Measurements from ENCODE around the gene VGLL1. TPM values are rescaled to one million over a fixed set of nuclear protein-coding genes. Genes with fewer than 3 reads are reported as not detected.

Gene VGLL1
- total and polyA plus RNA-seq, 2 experiments from 2014 or later, result not detected

- Histone ChIP-seq H3K79me2 (replicated peaks; ENCODE audit: insufficient read depth) (no peaks in the 10 kb centered on the region), H3K36me3 (ENCODE audit: insufficient read depth) (no peaks in the 10 kb centered on the region), H3K4me1 (ENCODE audit: insufficient read depth) (no peaks in the 10 kb centered on the region), H3K4me2 (no peak overlapping the region), H3F3A (replicated peaks; ENCODE audit: low read depth) (no peaks in the 10 kb centered on the region), H2AFZ (no peak overlapping the region), H3K27me3 (ENCODE audit: insufficient read depth) (no peaks in the 10 kb centered on the region), H3K9me2 (ENCODE audit: insufficient read depth) (no peaks in the 10 kb centered on the region), H3K4me3 (no peak overlapping the region), H4K20me1 (replicated peaks; ENCODE audit: insufficient read depth) (no peaks in the 10 kb centered on the region), H3K27ac (ENCODE audit: low read depth) (no peak overlapping the region)
- no peak overlapping the region for H3K4me3 Mint-ChIP-seq
- no peak for DNase-seq (ENCODE audit: low spot score)
- H3K9me3 Mint-ChIP-seq, result no peaks in the 10 kb centered on the region
- H3K27me3 Mint-ChIP-seq (ENCODE audit: insufficient read depth, low read depth, poor library complexity), result peaks cover 4% of the 10 kb centered on the region
- no peak for ATAC-seq
- no peaks in the 10 kb centered on the region for H3K36me3 Mint-ChIP-seq (ENCODE audit: low read depth)
- TF ChIP-seq CREB1 (CRISPR knock-in tag; IDR thresholded peaks at IDR 0.05; ENCODE audit: low read depth) (no peak), JUNB (IDR thresholded peaks at IDR 0.05; ENCODE audit: unreplicated experiment) (no peak), ZNF331 (CRISPR knock-in tag; IDR thresholded peaks at IDR 0.05; ENCODE audit: low read depth) (no peak), POLR2AphosphoS5 (IDR thresholded peaks at IDR 0.05; ENCODE audit: low read depth) (no peak), CTCF (conservative IDR thresholded peaks at IDR 0.05; ENCODE audit: low read depth in 2 of 2) (no peak), STAT1 (IDR thresholded peaks at IDR 0.05; ENCODE audit: unreplicated experiment) (no peak)
- H3K4me1 Mint-ChIP-seq, result no peaks in the 10 kb centered on the region
- H3K27ac Mint-ChIP-seq, result no peak overlapping the region
Measured at GRCh38 chrX:136540226-136540625, 8.2 kb downstream of the VGLL1 start.

- no peak overlapping the region for H3K4me3 ChIP-seq
- no peaks in the 10 kb centered on the region for H3K36me3 ChIP-seq (ENCODE audit: insufficient read depth)
- ATAC-seq (no peak), DNase-seq (ENCODE audit: low spot score) (no peak)
- no peaks in the 10 kb centered on the region for H3K9me3 Mint-ChIP-seq
- no peak overlapping the region for H2AFZ ChIP-seq
- H3K27me3 Mint-ChIP-seq (ENCODE audit: insufficient read depth, low read depth, poor library complexity), result peaks cover 2% of the 10 kb centered on the region
- H3K27ac ChIP-seq (ENCODE audit: low read depth), result no peak overlapping the region
- H3K4me2 ChIP-seq, result no peak overlapping the region
- H3K36me3 Mint-ChIP-seq (ENCODE audit: low read depth), result no peaks in the 10 kb centered on the region
- no peaks in the 10 kb centered on the region for H3F3A ChIP-seq (replicated peaks; ENCODE audit: low read depth)
- no peak for TF ChIP-seq POLR2AphosphoS5 (IDR thresholded peaks at IDR 0.05; ENCODE audit: low read depth)
- TF ChIP-seq, protein P1, sequence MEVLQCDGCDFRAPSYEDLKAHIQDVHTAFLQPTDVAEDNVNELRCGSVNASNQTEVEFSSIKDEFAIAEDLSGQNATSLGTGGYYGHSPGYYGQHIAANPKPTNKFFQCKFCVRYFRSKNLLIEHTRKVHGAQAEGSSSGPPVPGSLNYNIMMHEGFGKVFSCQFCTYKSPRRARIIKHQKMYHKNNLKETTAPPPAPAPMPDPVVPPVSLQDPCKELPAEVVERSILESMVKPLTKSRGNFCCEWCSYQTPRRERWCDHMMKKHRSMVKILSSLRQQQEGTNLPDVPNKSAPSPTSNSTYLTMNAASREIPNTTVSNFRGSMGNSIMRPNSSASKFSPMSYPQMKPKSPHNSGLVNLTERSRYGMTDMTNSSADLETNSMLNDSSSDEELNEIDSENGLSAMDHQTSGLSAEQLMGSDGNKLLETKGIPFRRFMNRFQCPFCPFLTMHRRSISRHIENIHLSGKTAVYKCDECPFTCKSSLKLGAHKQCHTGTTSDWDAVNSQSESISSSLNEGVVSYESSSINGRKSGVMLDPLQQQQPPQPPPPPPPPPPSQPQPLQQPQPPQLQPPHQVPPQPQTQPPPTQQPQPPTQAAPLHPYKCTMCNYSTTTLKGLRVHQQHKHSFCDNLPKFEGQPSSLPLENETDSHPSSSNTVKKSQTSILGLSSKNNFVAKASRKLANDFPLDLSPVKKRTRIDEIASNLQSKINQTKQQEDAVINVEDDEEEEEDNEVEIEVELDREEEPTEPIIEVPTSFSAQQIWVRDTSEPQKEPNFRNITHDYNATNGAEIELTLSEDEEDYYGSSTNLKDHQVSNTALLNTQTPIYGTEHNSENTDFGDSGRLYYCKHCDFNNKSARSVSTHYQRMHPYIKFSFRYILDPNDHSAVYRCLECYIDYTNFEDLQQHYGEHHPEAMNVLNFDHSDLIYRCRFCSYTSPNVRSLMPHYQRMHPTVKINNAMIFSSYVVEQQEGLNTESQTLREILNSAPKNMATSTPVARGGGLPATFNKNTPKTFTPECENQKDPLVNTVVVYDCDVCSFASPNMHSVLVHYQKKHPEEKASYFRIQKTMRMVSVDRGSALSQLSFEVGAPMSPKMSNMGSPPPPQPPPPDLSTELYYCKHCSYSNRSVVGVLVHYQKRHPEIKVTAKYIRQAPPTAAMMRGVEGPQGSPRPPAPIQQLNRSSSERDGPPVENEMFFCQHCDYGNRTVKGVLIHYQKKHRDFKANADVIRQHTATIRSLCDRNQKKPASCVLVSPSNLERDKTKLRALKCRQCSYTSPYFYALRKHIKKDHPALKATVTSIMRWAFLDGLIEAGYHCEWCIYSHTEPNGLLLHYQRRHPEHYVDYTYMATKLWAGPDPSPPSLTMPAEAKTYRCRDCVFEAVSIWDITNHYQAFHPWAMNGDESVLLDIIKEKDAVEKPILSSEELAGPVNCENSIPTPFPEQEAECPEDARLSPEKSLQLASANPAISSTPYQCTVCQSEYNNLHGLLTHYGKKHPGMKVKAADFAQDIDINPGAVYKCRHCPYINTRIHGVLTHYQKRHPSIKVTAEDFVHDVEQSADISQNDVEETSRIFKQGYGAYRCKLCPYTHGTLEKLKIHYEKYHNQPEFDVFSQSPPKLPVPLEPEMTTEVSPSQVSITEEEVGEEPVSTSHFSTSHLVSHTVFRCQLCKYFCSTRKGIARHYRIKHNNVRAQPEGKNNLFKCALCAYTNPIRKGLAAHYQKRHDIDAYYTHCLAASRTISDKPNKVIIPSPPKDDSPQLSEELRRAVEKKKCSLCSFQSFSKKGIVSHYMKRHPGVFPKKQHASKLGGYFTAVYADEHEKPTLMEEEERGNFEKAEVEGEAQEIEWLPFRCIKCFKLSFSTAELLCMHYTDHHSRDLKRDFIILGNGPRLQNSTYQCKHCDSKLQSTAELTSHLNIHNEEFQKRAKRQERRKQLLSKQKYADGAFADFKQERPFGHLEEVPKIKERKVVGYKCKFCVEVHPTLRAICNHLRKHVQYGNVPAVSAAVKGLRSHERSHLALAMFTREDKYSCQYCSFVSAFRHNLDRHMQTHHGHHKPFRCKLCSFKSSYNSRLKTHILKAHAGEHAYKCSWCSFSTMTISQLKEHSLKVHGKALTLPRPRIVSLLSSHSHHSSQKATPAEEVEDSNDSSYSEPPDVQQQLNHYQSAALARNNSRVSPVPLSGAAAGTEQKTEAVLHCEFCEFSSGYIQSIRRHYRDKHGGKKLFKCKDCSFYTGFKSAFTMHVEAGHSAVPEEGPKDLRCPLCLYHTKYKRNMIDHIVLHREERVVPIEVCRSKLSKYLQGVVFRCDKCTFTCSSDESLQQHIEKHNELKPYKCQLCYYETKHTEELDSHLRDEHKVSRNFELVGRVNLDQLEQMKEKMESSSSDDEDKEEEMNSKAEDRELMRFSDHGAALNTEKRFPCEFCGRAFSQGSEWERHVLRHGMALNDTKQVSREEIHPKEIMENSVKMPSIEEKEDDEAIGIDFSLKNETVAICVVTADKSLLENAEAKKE (CRISPR knock-in tag; IDR thresholded peaks at IDR 0.05), result no peak
- TF ChIP-seq ETS1 (IDR thresholded peaks at IDR 0.05), result no peak
- TF ChIP-seq EZH2phosphoT487 (IDR thresholded peaks at IDR 0.05; ENCODE audit: unreplicated experiment), result no peak
- TF ChIP-seq CTCF (conservative IDR thresholded peaks at IDR 0.05; ENCODE audit: low read depth in 2 of 2), result no peak
- no peak for TF ChIP-seq JUNB (IDR thresholded peaks at IDR 0.05; ENCODE audit: unreplicated experiment)
- no peak for TF ChIP-seq CREB1 (CRISPR knock-in tag; IDR thresholded peaks at IDR 0.05; ENCODE audit: low read depth)
- no peak for TF ChIP-seq STAT1 (IDR thresholded peaks at IDR 0.05; ENCODE audit: unreplicated experiment)
- no peak for TF ChIP-seq NANOG (IDR thresholded peaks at IDR 0.05; ENCODE audit: borderline replicate concordance)
- no peaks in the 10 kb centered on the region for H3K4me1 Mint-ChIP-seq
- no peaks in the 10 kb centered on the region for H4K20me1 ChIP-seq (replicated peaks; ENCODE audit: insufficient read depth)
- H3K4me3 Mint-ChIP-seq, result no peak overlapping the region
- H3K27ac Mint-ChIP-seq, result no peak overlapping the region
- no peaks in the 10 kb centered on the region for H3K4me1 ChIP-seq (ENCODE audit: insufficient read depth)
- H3K79me2 ChIP-seq (replicated peaks; ENCODE audit: insufficient read depth), result no peaks in the 10 kb centered on the region
- H3K27me3 ChIP-seq (ENCODE audit: insufficient read depth), result no peaks in the 10 kb centered on the region
- H3K9me2 ChIP-seq (ENCODE audit: insufficient read depth), result no peaks in the 10 kb centered on the region
Measured at GRCh38 chrX:136541294-136541693, 9.3 kb downstream of the VGLL1 start.
